T-helper 17 cell (primary cell): Measurements from ENCODE around the gene INSIG1. TPM values are rescaled to one million over a fixed set of nuclear protein-coding genes. Genes with fewer than 3 reads are reported as not detected.

Experiments
- ATAC-seq: fragments of 150-1000 bp; cut with Tn5 transposase; 2 replicates; pipeline ENCODE4 v1.10.0; 2021; ENCODE audit warnings: mild to moderate bottlenecking, moderate library complexity
- DNase-seq, 3 donors: peaks; one replicate each; pipeline versions ENCODE4 v3.0.0 to v3.0.0-alpha.2; 2020 to 2021
- H3K9me3 ChIP-seq: one replicate; pipeline ENCODE4 v1.7.0; 2013; ENCODE audit warnings: low read length, mild to moderate bottlenecking; ENCODE audit not compliant: control insufficient read depth, poor library complexity, severe bottlenecking
- H3K27ac Mint-ChIP-seq: one replicate; pipeline ENCODE4 v1.8.0; 2022; ENCODE audit warnings: mild to moderate bottlenecking, moderate library complexity, mixed read lengths
- H3K27me3 Mint-ChIP-seq: one replicate; pipeline ENCODE4 v1.8.0; 2022; ENCODE audit warnings: mixed read lengths
- H3K36me3 Mint-ChIP-seq: one replicate; pipeline ENCODE4 v1.8.0; 2022; ENCODE audit warnings: low read depth, mixed read lengths
- H3K4me1 Mint-ChIP-seq: one replicate; pipeline ENCODE4 v1.8.0; 2022; ENCODE audit warnings: mild to moderate bottlenecking, mixed read lengths
- H3K4me3 Mint-ChIP-seq: one replicate; pipeline ENCODE4 v1.8.0; 2022; ENCODE audit warnings: mild to moderate bottlenecking, moderate library complexity, mixed read lengths
- total RNA-seq, 4 donors: library from RNA in 2 of 4; stranded (reverse) in 2 of 4; gene quantifications; one replicate each; pipeline ENCODE4 v1.2.3 and lab custom pipeline; 2022 to 2026

The INSIG1 gene
- total RNA-seq, 2 donors from 2014 or later: 53.3 to 55.1 TPM

DNA sequence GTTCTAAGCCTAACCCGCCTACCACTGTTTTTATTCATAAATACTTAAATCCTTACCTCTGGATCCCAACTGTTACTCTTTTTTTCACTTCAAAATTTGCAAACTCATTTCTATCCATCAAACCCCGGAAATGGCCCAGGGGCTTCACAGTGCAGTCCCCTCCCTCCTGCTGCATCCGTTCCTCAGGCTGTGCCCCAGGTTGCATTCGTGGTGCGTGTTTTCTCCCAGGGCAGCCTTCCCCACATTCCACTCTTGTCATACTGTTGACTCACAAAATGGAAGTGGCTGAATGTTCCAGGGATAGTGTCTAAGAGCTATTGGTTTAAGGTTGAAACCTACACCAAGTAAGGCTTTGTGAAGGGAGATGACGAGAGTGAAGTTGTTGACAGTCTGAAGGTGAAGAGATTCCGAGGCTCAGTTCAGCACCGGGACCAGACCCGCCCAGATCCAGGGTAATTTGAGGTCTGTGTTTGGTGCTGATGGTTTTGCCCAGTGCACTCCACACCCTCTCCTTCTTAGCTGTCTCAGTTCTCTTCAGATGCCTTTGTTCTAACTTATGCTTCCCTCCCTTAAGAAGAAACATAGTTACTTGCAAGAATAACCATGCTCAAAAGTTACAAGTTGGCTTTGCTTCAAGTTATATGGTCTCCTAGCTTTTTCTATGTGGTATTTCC, 7.7 kb downstream of the INSIG1 start:
- Mint-ChIP-seq H3K36me3 (peaks cover 5% of the 10 kb centered on the region), H3K27ac (peak overlapping the region; percentile 27), H3K4me1 (peaks cover 10% of the 10 kb centered on the region), H3K4me3 (no peak overlapping the region), H3K27me3 (no peaks in the 10 kb centered on the region)
- ATAC-seq (no peak), DNase-seq (no peak)
- H3K9me3 ChIP-seq: no peaks in the 10 kb centered on the region

DNA sequence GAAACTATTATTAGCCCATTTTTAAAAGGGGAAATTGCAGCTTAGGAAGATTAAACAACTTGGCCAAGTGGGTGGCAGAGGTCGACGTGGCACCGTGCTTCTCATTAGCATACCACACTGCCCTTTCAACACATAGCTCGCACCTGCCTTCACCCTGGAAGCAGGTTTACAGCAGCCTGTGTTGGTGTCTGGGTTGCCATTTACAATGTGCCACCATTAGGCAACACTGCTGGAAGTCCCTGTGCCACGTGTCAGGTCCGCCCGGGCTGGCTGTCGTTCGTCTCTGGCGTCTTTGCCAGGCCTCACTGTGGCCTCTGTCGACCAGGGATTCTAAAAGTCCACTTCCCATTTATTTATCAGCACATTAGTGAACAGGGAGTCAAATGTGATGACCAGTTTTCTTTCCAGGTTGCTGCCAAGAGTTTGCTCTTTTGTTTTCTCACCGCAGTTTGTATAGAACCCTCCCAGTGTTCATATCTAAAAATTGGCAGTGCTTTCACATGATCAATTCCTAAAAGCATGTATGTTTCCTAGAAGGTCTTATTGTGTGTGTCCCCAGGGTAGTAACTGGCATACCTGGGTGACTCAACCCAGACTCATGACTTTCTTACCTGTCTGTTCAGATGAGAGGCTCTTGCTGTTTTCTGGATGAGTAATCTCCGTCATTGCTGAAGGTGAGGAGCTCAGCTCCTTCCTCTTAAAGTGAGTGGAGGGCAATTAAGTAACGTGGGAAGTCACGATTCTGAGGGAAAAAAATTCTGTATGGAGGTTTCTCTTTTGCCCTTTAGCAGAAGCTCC, 9.2 kb downstream of the INSIG1 start:
- no peak for ATAC-seq
- Mint-ChIP-seq H3K27me3 (no peaks in the 10 kb centered on the region), H3K4me3 (no peak overlapping the region), H3K4me1 (peaks cover 3% of the 10 kb centered on the region), H3K36me3 (peaks cover 5% of the 10 kb centered on the region), H3K27ac (peak overlapping the region; percentile 67)
- DNase-seq: no peak
- no peaks in the 10 kb centered on the region for H3K9me3 ChIP-seq

DNA sequence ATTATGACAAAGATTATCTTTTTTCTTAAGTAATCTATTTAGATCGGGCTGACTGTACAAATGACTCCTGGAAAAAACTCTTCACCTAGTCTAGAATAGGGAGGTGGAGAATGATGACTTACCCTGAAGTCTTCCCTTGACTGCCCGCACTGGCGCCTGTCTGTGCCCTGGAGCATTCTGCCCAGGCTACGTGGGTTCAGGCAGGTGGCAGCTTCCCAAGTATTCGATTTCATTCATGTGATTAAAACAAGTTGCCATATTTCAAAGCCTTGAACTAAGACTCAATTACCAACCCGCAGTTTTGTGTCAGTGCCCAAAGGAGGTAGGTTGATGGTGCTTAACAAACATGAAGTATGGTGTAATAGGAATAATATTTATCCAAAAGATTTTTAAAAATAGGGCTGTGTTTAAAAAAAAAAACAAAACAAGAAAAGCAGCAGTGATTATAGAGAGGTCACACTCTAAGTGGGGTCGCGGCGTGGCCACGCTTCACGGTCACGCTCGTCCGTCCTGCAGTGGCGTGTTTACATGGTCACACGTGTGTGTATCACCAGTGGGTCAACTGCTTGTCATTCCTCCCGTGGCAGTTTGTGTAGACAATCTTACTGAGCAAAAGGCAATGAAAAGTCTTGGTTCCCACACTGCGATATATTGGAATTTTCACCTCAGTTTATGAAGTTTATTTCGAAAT, 10.8 kb downstream of the INSIG1 start:
- peaks cover 3% of the 10 kb centered on the region for H3K4me1 Mint-ChIP-seq
- H3K36me3 Mint-ChIP-seq: peaks cover 5% of the 10 kb centered on the region
- H3K9me3 ChIP-seq: no peaks in the 10 kb centered on the region
- H3K4me3 Mint-ChIP-seq: peak overlapping the region; percentile 19
- no peaks in the 10 kb centered on the region for H3K27me3 Mint-ChIP-seq
- H3K27ac Mint-ChIP-seq: no peak overlapping the region
- no peak for ATAC-seq
- no peak for DNase-seq

DNA sequence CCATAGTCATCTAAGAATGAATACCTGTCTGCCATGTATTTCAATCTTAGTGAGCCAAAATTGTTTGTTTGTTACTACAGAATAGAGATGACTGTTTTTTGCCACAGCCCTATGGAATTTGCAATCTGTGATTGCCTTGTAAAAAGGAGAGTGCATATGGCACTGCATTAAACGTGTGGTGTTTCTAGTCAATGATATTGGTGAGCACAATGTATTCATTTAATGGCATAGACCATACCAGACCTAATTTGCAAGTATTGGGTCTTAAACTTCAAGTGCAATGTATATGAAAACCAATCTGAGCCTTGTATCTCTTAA, 11.3 kb downstream of the INSIG1 start:
- H3K4me1 Mint-ChIP-seq: peaks cover 3% of the 10 kb centered on the region
- no peaks in the 10 kb centered on the region for H3K9me3 ChIP-seq
- H3K36me3 Mint-ChIP-seq: peaks cover 5% of the 10 kb centered on the region
- no peak overlapping the region for H3K4me3 Mint-ChIP-seq
- H3K27ac Mint-ChIP-seq: no peak overlapping the region
- ATAC-seq: no peak
- H3K27me3 Mint-ChIP-seq: no peaks in the 10 kb centered on the region
- no peak for DNase-seq

DNA sequence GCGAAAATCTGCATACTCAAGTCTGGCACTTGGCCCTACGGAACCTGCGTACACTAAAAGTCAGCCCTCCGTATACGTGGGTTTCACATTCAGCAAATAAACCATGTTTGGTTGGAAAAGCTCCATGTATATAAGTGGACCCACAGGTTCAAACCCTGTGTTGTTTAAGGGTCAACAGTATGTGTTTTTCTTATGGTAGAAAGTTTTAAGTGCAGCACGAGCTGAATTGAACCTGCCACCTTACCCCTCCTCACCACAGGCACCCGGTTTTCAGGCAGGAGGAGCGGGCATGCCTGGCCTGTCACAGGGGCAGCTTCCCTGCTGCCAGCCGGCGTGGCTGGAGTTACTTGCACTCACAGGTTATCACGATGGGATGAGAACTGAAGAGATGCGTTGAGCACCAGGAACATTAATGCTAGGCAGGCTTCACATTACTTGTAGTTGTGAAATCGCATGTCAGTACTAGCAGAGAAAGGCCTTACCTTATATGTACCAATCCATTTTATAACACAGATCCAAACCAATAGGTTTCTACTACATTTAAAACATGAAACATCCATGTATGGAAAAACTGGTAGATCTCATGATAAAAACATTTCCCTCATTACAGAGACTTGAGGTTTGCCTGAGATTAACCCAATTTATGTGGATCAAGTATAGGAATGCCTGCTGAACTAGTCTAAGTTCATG, 12.9 kb downstream of the INSIG1 start:
- Mint-ChIP-seq H3K27ac (no peak overlapping the region), H3K36me3 (peaks cover 2% of the 10 kb centered on the region), H3K27me3 (no peaks in the 10 kb centered on the region), H3K4me3 (no peak overlapping the region), H3K4me1 (peaks cover 3% of the 10 kb centered on the region)
- no peak for ATAC-seq
- H3K9me3 ChIP-seq: no peaks in the 10 kb centered on the region
- no peak for DNase-seq

DNA sequence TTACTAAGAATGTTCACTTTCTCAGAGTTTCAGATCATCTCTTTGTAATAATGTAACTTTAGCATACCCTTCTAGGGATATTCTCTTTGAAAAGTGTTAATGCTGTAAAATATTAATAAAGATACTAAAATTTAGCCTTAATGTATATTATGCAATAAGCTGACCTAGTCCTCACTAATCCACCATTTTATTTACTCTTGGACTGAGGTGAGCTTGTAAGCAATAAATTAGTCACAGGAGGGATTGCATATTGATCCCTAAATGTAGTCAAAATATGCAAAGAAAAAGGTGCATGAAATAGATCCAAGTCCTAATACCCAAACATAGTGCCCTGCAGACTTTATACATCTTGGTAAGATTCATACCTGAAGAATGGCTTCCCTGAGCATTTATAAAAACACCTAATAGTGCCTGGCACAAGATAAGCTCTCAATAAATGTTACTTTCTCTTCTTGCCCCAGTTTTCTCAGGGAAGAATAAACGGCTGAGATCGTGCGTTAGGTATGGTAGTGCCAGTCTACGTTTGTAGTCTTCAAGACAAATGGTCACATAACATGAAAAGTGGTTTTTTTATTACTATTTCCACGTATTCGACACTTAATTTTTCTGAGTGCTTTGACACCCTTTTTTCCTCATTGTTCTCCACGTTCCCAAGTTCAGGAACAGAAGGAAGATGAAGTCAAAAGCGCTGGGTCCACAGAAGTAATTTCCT, 14.3 kb downstream of the INSIG1 start:
- no peaks in the 10 kb centered on the region for H3K9me3 ChIP-seq
- H3K4me1 Mint-ChIP-seq: peaks cover under 1% of the 10 kb centered on the region
- H3K4me3 Mint-ChIP-seq: peak overlapping the region; percentile 41
- H3K36me3 Mint-ChIP-seq: peaks cover 2% of the 10 kb centered on the region
- DNase-seq (no peak), ATAC-seq (no peak)
- H3K27me3 Mint-ChIP-seq: no peaks in the 10 kb centered on the region
- H3K27ac Mint-ChIP-seq: peak overlapping the region; percentile 88

DNA sequence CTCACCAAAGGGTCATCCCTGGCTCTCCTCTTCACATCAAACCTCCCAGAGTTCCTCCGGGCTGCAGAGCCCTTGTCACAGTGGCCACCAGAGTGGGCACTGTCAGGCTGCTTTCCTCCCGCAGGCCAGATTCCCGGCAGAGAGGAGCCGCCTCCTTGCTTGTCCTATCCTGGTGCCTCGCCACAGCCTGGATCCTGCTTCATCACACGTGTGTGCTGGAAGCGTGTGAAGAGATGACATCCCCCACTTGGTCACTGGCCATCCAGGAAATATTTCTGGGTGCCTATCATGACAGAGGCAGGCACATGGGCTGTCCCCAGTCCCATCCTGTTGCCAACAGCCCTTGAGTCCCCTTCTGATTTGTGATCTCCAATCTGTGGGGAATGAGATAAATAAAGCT, 15.0 kb downstream of the INSIG1 start:
- no peaks in the 10 kb centered on the region for H3K9me3 ChIP-seq
- ATAC-seq (no peak), DNase-seq (no peak)
- Mint-ChIP-seq H3K4me1 (no peaks in the 10 kb centered on the region), H3K27me3 (no peaks in the 10 kb centered on the region), H3K27ac (peak overlapping the region; percentile 88), H3K36me3 (peaks cover 2% of the 10 kb centered on the region), H3K4me3 (no peak overlapping the region)

DNA sequence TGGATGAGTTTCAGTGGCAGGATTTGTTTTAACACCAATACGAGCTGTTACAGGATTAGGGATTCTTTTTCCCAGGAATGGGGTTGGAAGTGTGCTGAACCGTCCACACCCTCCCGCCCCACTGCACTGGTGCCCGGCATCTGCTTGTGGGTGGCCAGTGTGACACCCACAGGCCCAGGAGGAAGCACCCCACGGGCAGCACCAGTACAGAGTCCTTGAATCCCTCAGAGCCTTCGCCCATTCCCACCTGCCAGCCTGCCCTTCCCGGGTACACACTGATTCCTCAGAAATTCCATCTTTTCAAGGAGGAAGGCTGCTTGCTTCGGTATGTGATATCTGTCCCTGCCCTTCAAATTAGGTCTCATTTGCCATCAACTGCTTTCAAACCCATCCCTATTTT, 15.4 kb downstream of the INSIG1 start:
- H3K36me3 Mint-ChIP-seq: peaks cover 2% of the 10 kb centered on the region
- peak overlapping the region; percentile 88 for H3K27ac Mint-ChIP-seq
- no peaks in the 10 kb centered on the region for H3K9me3 ChIP-seq
- no peaks in the 10 kb centered on the region for H3K27me3 Mint-ChIP-seq
- DNase-seq: no peak
- H3K4me1 Mint-ChIP-seq: no peaks in the 10 kb centered on the region
- H3K4me3 Mint-ChIP-seq: no peak overlapping the region
- ATAC-seq: no peak

DNA sequence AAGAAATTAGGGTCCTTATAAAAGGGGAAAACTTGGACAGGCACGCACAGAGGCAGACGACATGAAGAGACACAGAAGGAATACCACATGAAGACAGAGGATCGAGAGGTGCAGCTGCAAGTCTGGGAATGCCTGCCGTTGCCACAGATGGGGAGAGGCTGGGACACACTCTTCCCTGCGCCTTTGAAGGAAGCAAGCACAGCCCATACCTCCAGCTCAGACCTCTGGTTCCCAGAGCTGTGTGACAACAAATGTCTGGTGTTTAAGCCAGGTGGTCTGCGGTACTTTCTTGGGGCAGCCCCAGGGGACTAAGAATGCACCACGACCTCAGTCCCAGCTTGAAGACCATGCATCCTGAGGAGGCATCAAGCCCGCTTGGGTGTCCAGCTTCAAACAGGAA, 18.3 kb downstream of the INSIG1 start:
- Mint-ChIP-seq H3K4me1 (no peaks in the 10 kb centered on the region), H3K36me3 (no peaks in the 10 kb centered on the region), H3K27ac (no peak overlapping the region), H3K4me3 (no peak overlapping the region), H3K27me3 (no peaks in the 10 kb centered on the region)
- ATAC-seq (no peak), DNase-seq (no peak)
- peaks cover 2% of the 10 kb centered on the region for H3K9me3 ChIP-seq

DNA sequence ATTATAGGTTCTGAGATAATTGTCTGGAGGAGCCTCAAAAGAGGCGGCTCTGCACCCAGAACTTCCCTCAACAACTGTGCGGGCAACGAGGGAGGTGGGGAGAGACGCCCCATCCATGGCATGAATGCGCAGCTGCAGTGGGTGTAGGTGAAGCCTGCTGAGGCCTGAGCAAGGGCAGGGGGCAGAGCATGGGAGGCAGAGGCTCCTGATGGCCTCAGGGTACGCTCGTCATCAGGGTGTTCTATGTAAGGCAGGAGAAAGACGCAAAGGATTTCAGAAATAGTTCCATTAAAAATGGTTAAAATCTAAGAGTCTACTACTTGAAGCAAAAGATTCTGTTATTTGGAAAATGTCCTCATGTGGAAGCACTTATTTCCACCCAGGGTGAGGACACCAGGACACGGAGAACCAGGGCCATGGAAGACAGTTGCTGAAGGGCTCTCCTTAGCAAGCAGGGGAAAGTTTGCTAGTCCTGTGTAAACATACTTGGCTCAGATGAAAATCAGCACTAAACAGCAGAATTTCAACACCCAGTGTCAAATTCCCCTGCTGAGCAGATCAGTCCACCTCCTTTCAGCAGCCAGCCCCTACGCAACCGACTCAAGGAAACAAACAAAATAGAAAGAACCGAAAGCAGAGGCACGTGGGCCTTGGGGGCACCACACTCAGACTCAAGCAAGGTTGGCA, 18.9 kb downstream of the INSIG1 start:
- ATAC-seq: no peak
- Mint-ChIP-seq H3K27ac (no peak overlapping the region), H3K4me1 (no peaks in the 10 kb centered on the region), H3K36me3 (no peaks in the 10 kb centered on the region), H3K27me3 (no peaks in the 10 kb centered on the region), H3K4me3 (no peak overlapping the region)
- no peak for DNase-seq
- peaks cover 2% of the 10 kb centered on the region for H3K9me3 ChIP-seq

DNA sequence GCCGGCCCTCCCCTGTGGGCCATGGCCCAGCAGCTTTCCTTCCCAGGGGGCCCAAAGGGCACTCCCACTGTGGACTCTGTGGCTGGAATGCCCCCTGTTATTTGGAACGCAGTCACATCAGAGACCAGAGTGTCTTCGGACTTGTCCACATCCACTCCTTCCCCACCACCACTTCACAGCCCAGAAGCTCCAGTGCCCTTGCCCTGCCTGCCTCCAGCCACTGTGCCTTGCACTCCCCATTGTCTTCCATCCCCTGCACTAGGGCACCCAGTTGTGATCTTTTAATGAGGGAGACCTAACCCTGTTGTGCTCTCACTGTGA, 19.4 kb downstream of the INSIG1 start:
- Mint-ChIP-seq H3K4me3 (no peak overlapping the region), H3K4me1 (no peaks in the 10 kb centered on the region), H3K27ac (no peak overlapping the region), H3K27me3 (no peaks in the 10 kb centered on the region), H3K36me3 (no peaks in the 10 kb centered on the region)
- no peak for DNase-seq
- peaks cover 2% of the 10 kb centered on the region for H3K9me3 ChIP-seq
- no peak for ATAC-seq

DNA sequence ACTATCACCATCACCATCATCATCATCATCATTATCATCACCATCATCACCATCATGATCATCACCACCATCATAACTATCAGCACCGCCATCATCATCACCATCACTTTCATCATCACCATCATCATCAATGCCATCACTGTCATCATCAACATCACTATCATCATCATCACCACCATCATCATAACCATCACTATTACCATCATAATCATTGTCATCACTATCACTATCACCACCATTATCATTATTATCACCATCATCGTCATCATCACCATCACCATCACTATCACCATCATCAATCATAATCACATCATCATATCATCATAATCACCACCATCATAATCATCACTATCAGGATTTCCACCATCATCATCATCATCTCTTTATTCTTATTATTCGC, 20.6 kb downstream of the INSIG1 start:
- no peak overlapping the region for H3K27ac Mint-ChIP-seq
- ATAC-seq: no peak
- no peaks in the 10 kb centered on the region for H3K4me1 Mint-ChIP-seq

More for the DNA sequence above, 20.6 kb downstream of the INSIG1 start:
- no peak for DNase-seq
- Mint-ChIP-seq H3K27me3 (no peaks in the 10 kb centered on the region), H3K36me3 (no peaks in the 10 kb centered on the region), H3K4me3 (no peak overlapping the region)
- H3K9me3 ChIP-seq: peaks cover 5% of the 10 kb centered on the region
